Superior temporal gyrus (tissue), 1 donor: ENCODE data around the gene HAP1.
A peak's percentile ranks its signal among the peaks of the same experiment; 100 is the strongest.

ENCODE experiments used
- DNase-seq: peaks from one replicate; pipeline ENCODE4 v3.0.0-alpha.2; 2016; ENCODE audit errors: extremely low spot score

Gene HAP1

GRCh38 chr17:41766135-41766534, 31.7 kb upstream of the HAP1 start:
- no peak for DNase-seq

- DNase-seq = no peak
Measured at GRCh38 chr17:41763327-41763726, 28.9 kb upstream of the HAP1 start.

- no peak for DNase-seq
Measured at GRCh38 chr17:41762841-41763240, 28.4 kb upstream of the HAP1 start.

- DNase-seq = no peak
Measured at GRCh38 chr17:41762391-41762790, 27.9 kb upstream of the HAP1 start.

GRCh38 chr17:41760878-41761277, 26.4 kb upstream of the HAP1 start:
- no peak for DNase-seq

- no peak for DNase-seq
Measured at GRCh38 chr17:41758601-41759000, 24.2 kb upstream of the HAP1 start.

GRCh38 chr17:41754066-41754465, 19.6 kb upstream of the HAP1 start:
- no peak for DNase-seq

GRCh38 chr17:41751288-41751687, 16.8 kb upstream of the HAP1 start:
- no peak for DNase-seq

GRCh38 chr17:41750862-41751261, 16.4 kb upstream of the HAP1 start:
- DNase-seq = no peak

GRCh38 chr17:41748275-41748674, 13.8 kb upstream of the HAP1 start:
- no peak for DNase-seq

- no peak for DNase-seq
Measured at GRCh38 chr17:41741709-41742108, 7.3 kb upstream of the HAP1 start.

GRCh38 chr17:41740506-41740905, 6.1 kb upstream of the HAP1 start:
- DNase-seq = no peak

- DNase-seq = no peak
Measured at GRCh38 chr17:41739661-41740352, 5.4 kb upstream of the HAP1 start.

GRCh38 chr17:41738801-41739112, 4.3 kb upstream of the HAP1 start:
- DNase-seq = no peak

GRCh38 chr17:41738077-41738800, 3.8 kb upstream of the HAP1 start:
- peak; percentile 91 for DNase-seq

- no peak for DNase-seq
Measured at GRCh38 chr17:41737680-41738023, 3.2 kb upstream of the HAP1 start.

GRCh38 chr17:41736983-41737679, 2.7 kb upstream of the HAP1 start:
- no peak for DNase-seq

- no peak for DNase-seq
Measured at GRCh38 chr17:41735744-41736143, 1.3 kb upstream of the HAP1 start.

GRCh38 chr17:41734949-41735313, 488 bp upstream of the HAP1 start:
- no peak for DNase-seq

- DNase-seq = no peak
Measured at GRCh38 chr17:41733348-41734138, 900 bp downstream of the HAP1 start.

- no peak for DNase-seq
Measured at GRCh38 chr17:41731836-41732235, 2.6 kb downstream of the HAP1 start.

- DNase-seq = no peak
Measured at GRCh38 chr17:41730479-41730878, 4.0 kb downstream of the HAP1 start.
